Suprapubic skin (tissue), 3 donors: ENCODE results near the gene F10.

Source experiments
- CTCF ChIP-seq, 2 donors: fragments of 200-600 bp in 1 of 2; fragments of 450-650 bp in 1 of 2; sonication (generic) in 1 of 2; IDR thresholded peaks; one replicate each; pipeline ENCODE4 v1.5.1; 2016 to 2019; ENCODE audit warnings: antibody characterized with exemption in 2 of 2, mild to moderate bottlenecking in 1 of 2, moderate library complexity in 1 of 2
- POLR2AphosphoS5 ChIP-seq, 3 donors: sonication (generic); formaldehyde crosslinking; IDR thresholded peaks; one replicate each; pipeline ENCODE4 v1.6.1; 2017; ENCODE audit warnings: antibody characterized with exemption in 3 of 3

- TF ChIP-seq CTCF (IDR thresholded peaks at IDR 0.05), result no peak
- TF ChIP-seq POLR2AphosphoS5 (IDR thresholded peaks at IDR 0.05), result no peak
These were observed 16.4 kb downstream of the F10 start for GRCh38 chr13:113138792-113139551.
